H1 (cell line): ENCODE results near the gene GADL1.

Experiments used
- CTCF ChIP-seq, 3 experiments: IDR thresholded peaks; 1 replicate in 2 of 3; 2 replicates in 1 of 3; pipeline versions ENCODE4 v1.5.1 to v1.6.1; 2011; ENCODE audit warnings: low read length in 3 of 3, mild to moderate bottlenecking in 3 of 3, inconsistent platforms in 2 of 3, low read depth in 1 of 3, moderate library complexity in 1 of 3; ENCODE audit not compliant: insufficient read depth in 1 of 3; ENCODE audit errors: control extremely low read depth in 1 of 3
- HDAC6 ChIP-seq: IDR thresholded peaks from one replicate; pipeline ENCODE4 v1.7.1; 2012; ENCODE audit warnings: low read depth, mild to moderate bottlenecking, inconsistent platforms, low read length, moderate library complexity
- POLR2AphosphoS5 ChIP-seq: IDR thresholded peaks from 2 replicates; pipeline ENCODE4 v1.6.1; 2011; ENCODE audit warnings: low read depth, low read length

DNA sequence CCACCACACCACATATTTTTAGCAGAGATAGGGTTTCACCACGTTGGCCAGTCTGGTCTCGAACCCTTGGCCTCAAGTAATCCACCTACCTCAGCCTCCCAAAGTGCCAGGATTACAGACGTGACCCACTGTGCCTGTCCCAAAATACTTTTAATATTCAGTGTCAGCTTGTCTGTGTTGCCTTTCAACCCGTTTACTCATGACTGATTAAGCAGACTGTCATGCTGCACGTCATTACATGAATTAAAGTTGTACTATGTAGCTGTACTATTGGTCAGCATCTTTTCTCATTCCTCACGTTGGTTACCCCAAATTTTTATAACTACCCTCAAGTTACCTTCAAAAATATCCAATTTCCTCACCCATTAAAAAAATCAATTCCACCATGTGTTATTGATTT lies 48.7 kb upstream of the GADL1 start:
- TF ChIP-seq CTCF (IDR thresholded peaks at IDR 0.05; ENCODE audit: control extremely low read depth in 1 of 3, insufficient read depth in 1 of 3, low read depth in 1 of 3, low read length in 3 of 3) = no peak
- TF ChIP-seq HDAC6 = no peak
- TF ChIP-seq POLR2AphosphoS5 = no peak
